Stimulated activated CD4-positive, alpha-beta T cell treated with anti-CD3 and anti-CD28 coated beads, Interleukin-15, amount 100 ng/mL, for 24 hours (primary cell): ENCODE data around the gene APOBEC3C.
"Not testable (repeated sequence)": the region's sequence is repeated elsewhere in the genome, so short reads cannot be mapped to it uniquely, and the experiment has no call there.

Experiments
- DNase-seq: peaks from one replicate; pipeline ENCODE4 v3.0.0-alpha.2; 2020

The APOBEC3C gene

GRCh38 chr22:39066442-39067276 is 52.6 kb downstream of the APOBEC3C start:
- DNase-seq: not testable (repeated sequence)

DNA sequence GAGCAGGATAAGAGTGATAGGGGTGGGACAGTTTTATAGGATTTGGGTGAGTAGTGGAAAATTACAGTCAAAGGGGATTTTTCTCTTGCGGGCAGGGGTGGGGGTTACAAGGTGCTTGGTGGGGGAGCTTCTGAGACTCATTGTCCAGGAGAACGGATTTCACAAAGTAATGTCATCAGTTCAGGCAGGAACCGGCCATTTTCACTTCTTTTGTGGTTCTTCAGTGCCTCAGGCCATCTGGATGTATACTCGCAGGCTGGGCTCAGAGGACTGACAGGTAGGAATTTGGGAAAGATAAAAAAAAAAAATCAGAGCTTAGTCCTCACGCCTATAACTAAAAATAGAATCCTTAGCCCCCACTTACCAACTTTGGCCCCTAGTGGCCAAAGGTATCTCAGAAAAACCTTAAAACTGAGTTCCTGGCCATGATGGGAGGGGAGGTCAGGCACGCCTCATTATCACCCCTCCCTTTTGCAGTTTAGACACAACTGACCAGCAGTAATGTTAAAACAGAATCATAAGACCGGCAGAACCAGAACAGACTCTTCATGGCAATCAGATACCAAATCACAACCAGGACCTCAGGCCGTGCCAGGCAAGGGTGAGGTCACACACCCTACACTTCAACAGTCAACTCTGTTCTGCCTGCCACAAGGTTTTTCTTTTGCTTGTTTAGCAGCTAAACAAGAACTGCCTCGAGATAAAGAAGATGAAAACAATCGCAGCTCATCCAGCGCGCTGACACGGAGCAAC is 54.2 kb downstream of the APOBEC3C start:
- DNase-seq: no peak
